SK-N-SH treated with all-trans-retinoic acid at 6 μM for 48 hours (cell line): ENCODE results near the gene RUVBL2.

Experiments
- ATAC-seq: fragments of 200-7000 bp; cut with Tn5 transposase; 3 replicates; pipeline ENCODE4 v1.9.1; 2020; ENCODE audit warnings: mild to moderate bottlenecking, moderate library complexity
- ARNTL ChIP-seq: fragments of 450-650 bp; formaldehyde crosslinking; IDR thresholded peaks from 2 replicates; pipeline ENCODE4 v1.5.0; 2020; ENCODE audit warnings: low read depth, mild to moderate bottlenecking, moderate library complexity, borderline replicate concordance
- BACH2 ChIP-seq: fragments of 250-450 bp; sonication (Bioruptor Pico); IDR thresholded peaks from 2 replicates; pipeline ENCODE4 v1.9.0; 2021; ENCODE audit warnings: mild to moderate bottlenecking, borderline replicate concordance
- CSDC2 ChIP-seq: fragments of 250-450 bp; sonication (Bioruptor Pico); IDR thresholded peaks from 2 replicates; pipeline ENCODE4 v1.5.0; 2020; ENCODE audit warnings: mild to moderate bottlenecking, moderate library complexity
- ESRRG ChIP-seq: fragments of 250-450 bp; sonication (Bioruptor Pico); IDR thresholded peaks from 2 replicates; pipeline ENCODE4 v1.6.1; 2021; ENCODE audit warnings: mild to moderate bottlenecking
- GLIS3 ChIP-seq: fragments of 250-450 bp; sonication (Bioruptor Pico); IDR thresholded peaks from 2 replicates; pipeline ENCODE4 v1.5.0; 2020; ENCODE audit warnings: mild to moderate bottlenecking, moderate library complexity
- OSR1 ChIP-seq: fragments of 250-450 bp; sonication (Bioruptor Pico); IDR thresholded peaks from 2 replicates; pipeline ENCODE4 v1.8.0; 2022; ENCODE audit warnings: moderate library complexity, mild to moderate bottlenecking, inconsistent platforms
- PATZ1 ChIP-seq: fragments of 250-450 bp; sonication (Bioruptor Pico); IDR thresholded peaks from 2 replicates; pipeline ENCODE4 v1.8.0; 2020; ENCODE audit warnings: mild to moderate bottlenecking, moderate library complexity, borderline replicate concordance
- POU6F1 ChIP-seq: fragments of 250-450 bp; sonication (Bioruptor Pico); IDR thresholded peaks from 2 replicates; pipeline ENCODE4 v1.8.0; 2021; ENCODE audit warnings: low read depth, mild to moderate bottlenecking, moderate library complexity, borderline replicate concordance
- RARB ChIP-seq: fragments of 250-450 bp; sonication (Bioruptor Pico); IDR thresholded peaks from 2 replicates; pipeline ENCODE4 v1.8.0; 2021; ENCODE audit warnings: mild to moderate bottlenecking, moderate library complexity
- SNAI2 ChIP-seq: fragments of 250-450 bp; sonication (Bioruptor Pico); IDR thresholded peaks from 2 replicates; pipeline ENCODE4 v1.5.0; 2020; ENCODE audit warnings: mild to moderate bottlenecking, moderate library complexity
- TCF4 ChIP-seq: fragments of 250-450 bp; sonication (Bioruptor Pico); IDR thresholded peaks from 2 replicates; pipeline ENCODE4 v1.8.0; 2021; ENCODE audit warnings: mild to moderate bottlenecking, moderate library complexity, borderline replicate concordance
- TOX ChIP-seq: fragments of 250-450 bp; sonication (Bioruptor Pico); IDR thresholded peaks from 2 replicates; pipeline ENCODE4 v1.8.0; 2021; ENCODE audit warnings: mild to moderate bottlenecking, moderate library complexity, borderline replicate concordance
- TSHZ2 ChIP-seq: fragments of 250-450 bp; sonication (Bioruptor Pico); IDR thresholded peaks from 2 replicates; pipeline ENCODE4 v1.5.0; 2020; ENCODE audit warnings: mild to moderate bottlenecking, moderate library complexity
- ZFP3 ChIP-seq: fragments of 250-450 bp; sonication (Bioruptor Pico); IDR thresholded peaks from 2 replicates; pipeline ENCODE4 v1.5.0; 2020; ENCODE audit warnings: mild to moderate bottlenecking, moderate library complexity
- ZNF565 ChIP-seq: fragments of 450-650 bp; formaldehyde crosslinking; conservative IDR thresholded peaks from 2 replicates; pipeline ENCODE4 v1.5.0; 2020; ENCODE audit warnings: low read depth, mild to moderate bottlenecking, moderate library complexity
- ZNF70 ChIP-seq: fragments of 450-650 bp; formaldehyde crosslinking; IDR thresholded peaks from 2 replicates; pipeline ENCODE4 v1.5.0; 2020; ENCODE audit warnings: mild to moderate bottlenecking, moderate library complexity
- ZNF8 ChIP-seq: fragments of 450-650 bp; formaldehyde crosslinking; IDR thresholded peaks from 2 replicates; pipeline ENCODE4 v1.5.0; 2020; ENCODE audit warnings: mild to moderate bottlenecking, moderate library complexity
- TF ChIP-seq, protein P1 (sequence below): fragments of 250-450 bp; sonication (Bioruptor Pico); IDR thresholded peaks from 2 replicates; pipeline ENCODE4 v1.5.1; 2021; ENCODE audit warnings: mild to moderate bottlenecking, moderate library complexity
- TF ChIP-seq, protein P2 (sequence below): fragments of 250-450 bp; sonication (Bioruptor Pico); IDR thresholded peaks from 2 replicates; pipeline ENCODE4 v1.5.1; 2020; ENCODE audit warnings: low read depth, mild to moderate bottlenecking, moderate library complexity

Gene RUVBL2

GRCh38 chr19:48970923-48971395 lies 22.7 kb upstream of the RUVBL2 start (continued):
- no peak for TF ChIP-seq POU6F1 (CRISPR knock-in tag)

- TF ChIP-seq BACH2 (CRISPR knock-in tag) = no peak
- no peak for TF ChIP-seq ARNTL
- peak; percentile 75; the same call in 1 of the 2 replicates for TF ChIP-seq TSHZ2 (CRISPR knock-in tag)
- TF ChIP-seq ESRRG (CRISPR knock-in tag) = no peak
- no peak for TF ChIP-seq ZNF8
- TF ChIP-seq SNAI2 (CRISPR knock-in tag) = no peak
- no peak for TF ChIP-seq PATZ1 (CRISPR knock-in tag)
- TF ChIP-seq ZNF565 = no peak
- peak; percentile 68 for ATAC-seq
Observed at GRCh38 chr19:48975947-48976847, 17.5 kb upstream of the RUVBL2 start.

DNA sequence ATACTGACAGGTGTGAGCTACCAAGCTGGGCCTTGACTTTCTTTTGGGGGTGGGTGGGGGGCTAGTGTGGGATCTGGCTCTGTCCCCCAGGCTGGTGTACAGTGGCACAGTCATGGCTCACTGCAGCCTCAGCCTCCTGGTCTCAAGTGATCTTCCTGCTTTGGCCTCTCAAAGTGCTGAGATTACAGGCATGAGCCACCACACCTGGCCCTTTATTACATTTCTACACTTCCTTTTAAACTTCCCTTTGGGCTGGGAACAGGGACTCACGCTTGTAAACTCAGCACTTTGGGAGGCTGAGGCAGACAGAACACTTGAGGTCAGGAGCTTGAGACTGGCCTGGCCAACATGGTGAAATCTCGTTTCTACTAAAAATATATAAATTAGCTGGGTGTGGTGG lies 16.6 kb upstream of the RUVBL2 start:
- no peak for ATAC-seq
- no peak for TF ChIP-seq RARB (CRISPR knock-in tag)
- no peak for TF ChIP-seq CSDC2 (CRISPR knock-in tag)
- no peak for TF ChIP-seq OSR1 (CRISPR knock-in tag)
- no peak for TF ChIP-seq TOX
- no peak for TF ChIP-seq ZNF70 (CRISPR knock-in tag)
- TF ChIP-seq GLIS3 (CRISPR knock-in tag) = no peak
- no peak for TF ChIP-seq BACH2 (CRISPR knock-in tag)
- no peak for TF ChIP-seq ZFP3 (CRISPR knock-in tag)
- TF ChIP-seq, protein P1, sequence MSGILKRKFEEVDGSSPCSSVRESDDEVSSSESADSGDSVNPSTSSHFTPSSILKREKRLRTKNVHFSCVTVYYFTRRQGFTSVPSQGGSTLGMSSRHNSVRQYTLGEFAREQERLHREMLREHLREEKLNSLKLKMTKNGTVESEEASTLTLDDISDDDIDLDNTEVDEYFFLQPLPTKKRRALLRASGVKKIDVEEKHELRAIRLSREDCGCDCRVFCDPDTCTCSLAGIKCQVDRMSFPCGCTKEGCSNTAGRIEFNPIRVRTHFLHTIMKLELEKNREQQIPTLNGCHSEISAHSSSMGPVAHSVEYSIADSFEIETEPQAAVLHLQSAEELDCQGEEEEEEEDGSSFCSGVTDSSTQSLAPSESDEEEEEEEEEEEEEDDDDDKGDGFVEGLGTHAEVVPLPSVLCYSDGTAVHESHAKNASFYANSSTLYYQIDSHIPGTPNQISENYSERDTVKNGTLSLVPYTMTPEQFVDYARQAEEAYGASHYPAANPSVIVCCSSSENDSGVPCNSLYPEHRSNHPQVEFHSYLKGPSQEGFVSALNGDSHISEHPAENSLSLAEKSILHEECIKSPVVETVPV = no peak
- TF ChIP-seq PATZ1 (CRISPR knock-in tag) = no peak
- no peak for TF ChIP-seq TSHZ2 (CRISPR knock-in tag)
- TF ChIP-seq, protein P2, sequence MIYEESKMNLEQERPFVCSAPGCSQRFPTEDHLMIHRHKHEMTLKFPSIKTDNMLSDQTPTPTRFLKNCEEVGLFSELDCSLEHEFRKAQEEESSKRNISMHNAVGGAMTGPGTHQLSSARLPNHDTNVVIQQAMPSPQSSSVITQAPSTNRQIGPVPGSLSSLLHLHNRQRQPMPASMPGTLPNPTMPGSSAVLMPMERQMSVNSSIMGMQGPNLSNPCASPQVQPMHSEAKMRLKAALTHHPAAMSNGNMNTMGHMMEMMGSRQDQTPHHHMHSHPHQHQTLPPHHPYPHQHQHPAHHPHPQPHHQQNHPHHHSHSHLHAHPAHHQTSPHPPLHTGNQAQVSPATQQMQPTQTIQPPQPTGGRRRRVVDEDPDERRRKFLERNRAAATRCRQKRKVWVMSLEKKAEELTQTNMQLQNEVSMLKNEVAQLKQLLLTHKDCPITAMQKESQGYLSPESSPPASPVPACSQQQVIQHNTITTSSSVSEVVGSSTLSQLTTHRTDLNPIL (CRISPR knock-in tag) = no peak
- no peak for TF ChIP-seq ARNTL
- no peak for TF ChIP-seq ESRRG (CRISPR knock-in tag)
- no peak for TF ChIP-seq ZNF8
- no peak for TF ChIP-seq TCF4
- TF ChIP-seq, all 23 proteins: peak for 0
